Endometrium (tissue), 2 donors: ENCODE measurements around the gene CDC37.
"Not testable (repeated sequence)": the region's sequence is repeated elsewhere in the genome, so short reads cannot be mapped to it uniquely, and the experiment has no call there.

Experiments
- FAIRE-seq: peaks from 2 replicates; lab custom pipeline; 2012; peaks lifted over from hg19 to GRCh38; lab: Jason Lieb, UNC
- donor health status: control.
- donor health status: control.

The CDC37 gene

DNA sequence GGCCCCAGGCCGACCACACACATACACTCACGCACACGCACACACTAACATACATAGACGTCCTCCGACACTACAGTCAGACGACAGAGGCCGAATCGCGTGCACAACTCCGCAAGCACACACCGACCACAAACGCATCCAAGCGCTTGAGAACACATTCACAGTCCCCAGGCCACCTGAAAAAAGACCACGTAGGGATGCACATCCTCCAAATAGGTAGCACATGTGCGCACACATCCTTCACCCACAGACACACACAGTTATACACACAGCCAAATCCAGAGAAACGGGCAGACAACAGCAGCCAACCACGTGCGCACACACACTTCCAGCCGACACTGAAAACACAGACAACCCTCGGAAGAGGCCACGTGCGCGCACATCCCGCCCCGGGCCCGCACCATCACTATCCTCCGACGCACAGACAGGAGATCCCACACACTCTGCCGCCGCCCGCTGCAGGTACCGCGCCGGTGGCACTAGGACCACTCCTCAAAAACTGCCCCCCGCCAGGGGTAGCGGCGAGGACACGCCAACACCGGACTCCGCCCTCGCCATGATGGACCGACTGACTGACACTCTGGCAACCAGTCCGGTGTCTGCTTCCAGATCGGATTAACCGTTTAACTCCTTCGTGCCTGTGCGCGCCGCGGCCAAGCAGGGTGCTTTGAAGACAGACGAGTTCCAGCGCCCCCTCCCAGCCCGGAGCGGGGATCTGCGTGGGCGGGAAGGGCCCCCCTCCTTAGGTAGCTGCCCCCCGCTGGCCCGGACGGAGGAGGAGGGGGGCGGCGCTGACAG, 16.5 kb upstream of the CDC37 start:
- FAIRE-seq: no peak

GRCh38 chr19:10419200-10419645, 15.9 kb upstream of the CDC37 start:
- FAIRE-seq: no peak

GRCh38 chr19:10418485-10419199, 15.3 kb upstream of the CDC37 start:
- FAIRE-seq: no peak

- no peak for FAIRE-seq
Measured at GRCh38 chr19:10418235-10418484, 14.8 kb upstream of the CDC37 start.

- no peak for FAIRE-seq
Measured at GRCh38 chr19:10417541-10418234, 14.3 kb upstream of the CDC37 start.

DNA sequence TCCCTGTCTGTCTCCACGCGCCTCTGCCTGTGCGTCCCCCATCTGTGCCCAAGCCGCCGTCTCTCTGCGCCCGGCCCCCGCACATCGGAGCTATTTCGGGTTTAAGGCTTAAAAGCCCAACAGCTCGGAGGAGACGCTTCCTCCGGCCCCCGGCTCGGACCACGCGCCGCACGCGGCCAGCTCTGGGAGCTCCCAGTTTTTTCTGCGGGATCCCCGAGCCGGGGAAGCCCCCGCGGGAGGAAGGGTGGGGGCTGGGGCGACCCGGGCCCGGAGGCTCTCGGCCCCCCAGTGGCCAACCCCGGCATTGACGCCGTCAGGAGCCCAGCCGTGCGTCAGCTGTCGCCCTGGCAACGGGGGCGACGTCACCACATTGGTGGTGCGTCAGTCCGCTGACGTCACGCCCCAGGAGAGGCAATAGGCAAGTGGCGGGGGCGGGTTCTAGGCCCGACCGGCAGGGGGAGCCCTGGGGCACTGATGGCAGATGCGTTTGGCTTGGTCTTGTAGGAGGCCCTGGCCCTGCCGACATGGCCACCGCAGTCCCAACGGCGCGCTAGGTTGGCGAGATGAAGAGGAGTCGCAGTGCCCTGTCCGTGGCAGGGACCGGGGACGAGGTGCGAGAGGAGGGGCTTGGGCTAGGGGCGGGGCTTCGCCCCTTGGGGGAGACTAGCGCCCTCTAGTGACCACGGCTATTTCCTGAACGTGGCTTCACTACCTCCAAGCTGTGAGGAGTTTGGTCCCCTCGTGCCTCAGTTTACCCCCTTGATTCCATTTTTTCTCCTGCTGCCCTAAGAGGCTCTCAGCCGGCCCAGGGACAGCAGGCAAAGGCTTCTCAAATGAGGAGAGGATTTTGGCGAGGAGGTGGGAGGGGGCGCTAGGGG, 13.3 kb upstream of the CDC37 start:
- no peak for FAIRE-seq

GRCh38 chr19:10416083-10416379, 12.7 kb upstream of the CDC37 start:
- no peak for FAIRE-seq

DNA sequence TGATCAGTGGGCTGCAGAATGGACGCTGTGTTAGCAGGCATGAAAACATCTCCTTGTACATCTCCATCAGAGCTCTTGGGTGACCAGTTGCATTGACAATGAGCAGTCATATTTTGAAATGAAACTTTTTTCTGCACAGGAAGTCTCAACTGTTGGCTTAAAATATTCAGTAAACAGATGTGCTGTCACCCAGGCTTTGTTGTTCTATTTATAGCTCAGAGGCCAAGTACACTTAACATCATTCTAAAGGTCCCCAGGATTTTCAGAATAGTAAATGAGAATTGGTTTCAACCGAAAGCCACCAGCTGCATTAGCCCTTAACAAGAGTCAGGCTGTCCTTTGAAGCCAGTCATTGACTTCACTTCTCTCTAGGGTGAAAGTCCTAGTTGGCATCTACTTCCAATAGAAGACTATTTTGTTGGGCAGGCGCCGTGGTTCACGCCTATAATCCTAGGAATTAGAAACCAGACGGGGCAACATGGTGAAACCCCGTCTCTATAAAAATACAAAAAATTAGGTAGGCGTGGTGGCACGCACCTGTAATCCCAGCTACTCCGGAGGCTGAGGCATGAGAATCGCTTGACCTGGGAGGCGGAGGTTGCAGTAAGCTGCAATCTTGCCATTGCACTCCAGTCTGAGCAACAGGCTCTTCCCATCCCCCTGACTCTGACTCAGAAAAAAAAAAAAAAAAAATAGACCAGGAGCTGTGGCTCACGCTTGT, 9.1 kb upstream of the CDC37 start:
- no peak for FAIRE-seq

DNA sequence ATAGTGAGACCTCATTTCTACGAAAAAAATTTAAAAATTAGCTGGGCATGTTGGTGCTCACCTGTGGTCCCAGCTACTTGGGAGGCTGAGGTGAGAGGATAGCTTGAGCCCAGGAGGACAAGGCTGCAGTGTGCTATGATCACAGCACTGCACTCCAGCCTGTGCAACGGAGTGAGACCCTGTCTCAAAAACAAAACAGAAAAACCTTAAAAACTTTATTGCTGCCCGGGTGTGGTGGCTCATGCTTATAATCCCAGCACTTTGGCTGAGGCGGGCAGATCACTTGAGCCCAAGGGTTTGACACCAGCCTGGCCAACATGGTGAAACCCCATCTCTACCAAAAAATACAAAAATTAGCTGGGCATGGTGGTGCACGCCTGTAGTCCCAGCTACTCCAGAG, 7.9 kb upstream of the CDC37 start:
- FAIRE-seq: not testable (repeated sequence)

DNA sequence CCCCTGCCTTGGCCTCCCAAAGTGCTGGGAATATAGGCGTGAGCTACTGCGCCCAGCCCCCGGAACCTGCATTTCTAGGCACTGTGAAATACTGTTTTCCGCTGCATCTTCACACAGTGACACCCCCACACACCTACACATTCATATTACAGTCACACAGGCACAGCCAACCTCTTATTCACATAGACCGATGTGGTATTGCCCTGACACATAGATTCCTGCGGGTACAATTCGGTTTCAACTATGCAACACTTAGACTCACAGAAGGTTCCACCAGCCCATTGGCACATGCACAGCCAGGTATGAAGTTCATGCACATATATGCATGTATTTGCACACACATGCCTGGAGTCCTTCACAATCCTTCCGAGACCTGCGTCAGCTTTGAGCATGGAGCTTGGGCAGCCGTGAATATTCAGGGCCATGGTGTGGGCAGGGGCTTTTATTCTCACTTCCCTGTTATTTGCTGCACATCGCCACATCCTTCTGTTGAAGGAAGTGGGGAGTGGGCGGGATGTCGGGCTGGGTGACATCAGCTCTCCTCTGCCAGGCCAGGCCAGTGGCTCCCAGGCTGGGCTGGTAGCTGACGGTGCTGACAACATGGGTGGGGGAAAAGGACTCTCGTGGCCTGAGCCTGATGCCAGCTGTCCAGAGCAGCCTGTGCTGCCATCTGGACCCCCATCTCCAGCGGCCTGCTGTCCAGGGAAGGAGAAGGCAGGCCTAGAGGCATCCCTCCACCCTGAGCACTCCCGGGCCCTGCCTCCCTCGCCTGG, 5.4 kb upstream of the CDC37 start:
- no peak for FAIRE-seq

- no peak for FAIRE-seq
Measured at GRCh38 chr19:10407096-10407495, 3.8 kb upstream of the CDC37 start.

GRCh38 chr19:10406191-10406590, 2.8 kb upstream of the CDC37 start:
- no peak for FAIRE-seq

GRCh38 chr19:10404888-10405820, 1.8 kb upstream of the CDC37 start:
- no peak for FAIRE-seq

GRCh38 chr19:10402441-10403038, 802 bp downstream of the CDC37 start:
- FAIRE-seq: no peak

GRCh38 chr19:10399878-10400277, 3.5 kb downstream of the CDC37 start:
- FAIRE-seq: no peak

DNA sequence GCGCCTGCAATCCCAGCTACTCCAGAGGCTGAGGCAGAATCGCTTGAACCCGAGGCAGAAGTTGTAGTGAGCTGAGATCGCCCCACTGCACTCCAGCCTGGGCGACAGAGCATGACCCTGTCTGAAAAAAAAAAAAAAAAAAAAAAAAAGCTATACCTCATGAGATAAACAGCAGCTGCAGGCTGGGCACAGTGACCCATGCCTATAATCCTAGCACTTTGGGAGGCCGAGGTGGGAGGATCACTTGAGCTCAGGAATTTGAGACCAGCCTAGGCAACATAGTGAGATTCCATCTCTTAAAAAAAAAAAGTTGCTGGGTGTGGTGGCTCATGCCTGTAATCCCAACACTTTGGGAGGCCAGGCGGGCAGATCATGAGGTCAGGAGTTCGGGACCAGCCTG, 4.0 kb downstream of the CDC37 start:
- FAIRE-seq: not testable (repeated sequence)

DNA sequence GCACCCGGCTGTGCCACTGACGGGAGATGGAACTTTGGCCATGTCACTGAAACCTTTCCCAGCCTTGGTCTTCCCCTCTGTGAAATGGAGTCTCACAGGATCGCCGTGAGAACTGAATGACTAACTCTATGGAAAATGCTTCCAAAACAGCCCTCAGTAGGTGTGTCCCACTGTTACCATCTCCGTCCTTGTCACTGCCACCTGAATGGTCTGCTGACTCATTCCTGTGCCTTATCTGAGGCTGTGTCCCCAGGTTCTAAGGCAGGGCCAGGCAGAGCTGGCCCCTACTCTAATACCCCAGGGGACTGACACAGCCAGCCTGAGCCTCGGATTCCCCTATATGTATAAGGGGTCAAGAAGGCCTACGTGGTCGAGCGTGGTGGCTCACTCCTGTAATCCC, 4.5 kb downstream of the CDC37 start:
- no peak for FAIRE-seq

DNA sequence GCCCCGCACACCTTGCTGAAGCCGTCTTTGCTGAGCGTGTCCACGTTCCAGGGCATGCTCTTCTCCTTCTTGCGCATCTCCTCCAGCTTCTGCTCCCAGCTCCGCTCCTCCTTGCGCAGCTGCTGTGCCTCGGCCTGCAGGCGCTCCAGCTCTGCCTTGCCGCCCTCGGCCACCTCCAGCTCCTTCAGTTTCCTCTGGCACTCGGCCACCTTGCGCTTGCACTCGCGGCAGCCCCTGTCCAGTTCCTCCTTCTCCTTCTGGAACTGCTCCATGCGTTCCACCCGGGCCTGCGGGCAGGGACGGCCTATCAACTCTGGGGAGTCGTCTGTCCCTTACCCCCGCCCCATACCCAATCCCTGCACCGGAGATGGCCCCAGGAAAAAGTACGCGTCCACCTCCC, 7.4 kb downstream of the CDC37 start:
- FAIRE-seq: no peak

DNA sequence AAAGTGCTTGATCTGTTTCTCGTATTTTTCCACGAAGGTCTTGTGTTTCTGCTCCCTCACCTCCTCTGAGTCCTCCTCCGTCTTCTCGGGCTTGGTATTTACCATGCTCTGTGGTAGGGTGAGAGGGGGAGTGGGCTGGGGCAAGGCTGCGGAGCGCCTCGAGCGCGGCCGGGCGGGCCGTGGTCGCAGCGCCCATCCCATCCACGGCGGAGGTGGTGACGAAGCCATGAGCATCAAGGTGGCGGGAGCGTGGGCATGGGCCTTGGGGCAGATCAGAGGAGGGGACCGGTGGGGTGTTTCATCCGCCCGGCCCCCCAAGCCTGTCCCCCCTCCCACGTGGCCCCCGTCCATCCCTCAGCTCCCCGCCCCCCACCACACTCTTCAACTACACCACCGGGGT, 7.9 kb downstream of the CDC37 start:
- no peak for FAIRE-seq

DNA sequence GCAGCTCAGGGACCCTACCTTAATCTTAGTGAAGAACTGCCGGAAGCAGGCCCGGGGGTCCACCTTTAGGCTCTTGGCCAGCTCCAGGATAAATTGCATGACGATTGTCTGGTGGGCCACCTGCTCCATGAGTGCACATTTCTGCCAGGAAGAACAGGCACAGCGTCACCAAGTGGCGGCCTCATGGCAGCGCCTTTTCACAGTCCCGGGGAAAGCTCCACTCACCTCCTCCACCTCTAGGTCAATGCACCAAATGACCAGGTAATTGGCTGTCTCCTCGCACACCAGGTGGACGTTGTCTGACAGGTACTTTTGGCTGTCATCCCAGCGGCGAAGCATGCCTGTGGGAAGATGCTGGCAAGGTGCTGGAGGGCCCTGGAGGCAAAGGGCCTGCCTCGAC, 8.3 kb downstream of the CDC37 start:
- no peak for FAIRE-seq
